DOHH2 (cell line): ENCODE results near the gene MYO1D.
A peak's percentile ranks its signal among the peaks of the same experiment; 100 is the strongest.

Experiments used
- H3F3A ChIP-seq: fragments of 200-600 bp; sonication (generic), shearing (Covaris generic); 2 replicates; pipeline ENCODE4 v1.6.0; 2016; ENCODE audit warnings: antibody characterized with exemption, mild to moderate bottlenecking; ENCODE audit not compliant: control insufficient read depth, insufficient read depth
- H3K27ac ChIP-seq: fragments of 200-600 bp; sonication (generic); 2 replicates; pipeline ENCODE4 v1.5.1; 2014; ENCODE audit warnings: low read depth, mild to moderate bottlenecking, low read length, moderate library complexity
- H3K27me3 ChIP-seq: fragments of 200-600 bp; sonication (generic); 2 replicates; pipeline ENCODE4 v1.6.1; 2014; ENCODE audit warnings: mild to moderate bottlenecking, low read length, mixed read lengths; ENCODE audit not compliant: control insufficient read depth
- H3K36me3 ChIP-seq: fragments of 200-600 bp; sonication (generic); 2 replicates; pipeline ENCODE4 v1.6.1; 2014; ENCODE audit warnings: mild to moderate bottlenecking, low read length, moderate library complexity, mixed read lengths; ENCODE audit not compliant: control insufficient read depth
- H3K4me1 ChIP-seq: fragments of 200-600 bp; sonication (generic); 2 replicates; pipeline ENCODE4 v1.6.1; 2014; ENCODE audit warnings: mild to moderate bottlenecking, low read length, mixed read lengths; ENCODE audit not compliant: control insufficient read depth
- H3K4me2 ChIP-seq: fragments of 200-600 bp; sonication (generic); 2 replicates; pipeline ENCODE4 v1.6.0; 2014; ENCODE audit warnings: mild to moderate bottlenecking, low read length, moderate library complexity
- H3K4me3 ChIP-seq: fragments of 200-600 bp; sonication (generic); 2 replicates; pipeline ENCODE4 v1.5.1; 2014; ENCODE audit warnings: mild to moderate bottlenecking, low read length, mixed read lengths
- H3K79me2 ChIP-seq: fragments of 200-600 bp; sonication (generic); 2 replicates; pipeline ENCODE4 v1.6.1; 2014; ENCODE audit warnings: mild to moderate bottlenecking, low read length, mixed read lengths; ENCODE audit not compliant: control insufficient read depth
- H3K9me2 ChIP-seq: fragments of 200-600 bp; sonication (generic); replicated peaks from 2 replicates; pipeline ENCODE4 v1.6.1; 2014; ENCODE audit warnings: mild to moderate bottlenecking, low read length, mixed read lengths; ENCODE audit not compliant: control insufficient read depth
- H3K9me3 ChIP-seq: fragments of 200-600 bp; sonication (generic); 2 replicates; pipeline ENCODE4 v1.6.1; 2014; ENCODE audit warnings: antibody characterized with exemption, low read length, mixed read lengths; ENCODE audit not compliant: control insufficient read depth, insufficient read depth
- H4K20me1 ChIP-seq: fragments of 200-600 bp; sonication (generic); 2 replicates; pipeline ENCODE4 v1.6.0; 2014; ENCODE audit warnings: low read depth, mild to moderate bottlenecking, antibody characterized with exemption, low read length, moderate library complexity; ENCODE audit not compliant: control insufficient read depth, insufficient read depth
- CTCF ChIP-seq: fragments of 200-600 bp; sonication (generic); IDR thresholded peaks from one replicate; pipeline ENCODE4 v1.5.1; 2014; ENCODE audit warnings: antibody characterized with exemption, mild to moderate bottlenecking, low read depth, low read length; ENCODE audit not compliant: poor library complexity, severe bottlenecking
- EZH2phosphoT487 ChIP-seq: fragments of 200-600 bp; sonication (generic); IDR thresholded peaks from 2 replicates; pipeline ENCODE4 v1.6.1; 2017; ENCODE audit warnings: borderline replicate concordance, mild to moderate bottlenecking, antibody characterized with exemption, low read length, moderate library complexity, mixed read lengths

MYO1D gene

DNA sequence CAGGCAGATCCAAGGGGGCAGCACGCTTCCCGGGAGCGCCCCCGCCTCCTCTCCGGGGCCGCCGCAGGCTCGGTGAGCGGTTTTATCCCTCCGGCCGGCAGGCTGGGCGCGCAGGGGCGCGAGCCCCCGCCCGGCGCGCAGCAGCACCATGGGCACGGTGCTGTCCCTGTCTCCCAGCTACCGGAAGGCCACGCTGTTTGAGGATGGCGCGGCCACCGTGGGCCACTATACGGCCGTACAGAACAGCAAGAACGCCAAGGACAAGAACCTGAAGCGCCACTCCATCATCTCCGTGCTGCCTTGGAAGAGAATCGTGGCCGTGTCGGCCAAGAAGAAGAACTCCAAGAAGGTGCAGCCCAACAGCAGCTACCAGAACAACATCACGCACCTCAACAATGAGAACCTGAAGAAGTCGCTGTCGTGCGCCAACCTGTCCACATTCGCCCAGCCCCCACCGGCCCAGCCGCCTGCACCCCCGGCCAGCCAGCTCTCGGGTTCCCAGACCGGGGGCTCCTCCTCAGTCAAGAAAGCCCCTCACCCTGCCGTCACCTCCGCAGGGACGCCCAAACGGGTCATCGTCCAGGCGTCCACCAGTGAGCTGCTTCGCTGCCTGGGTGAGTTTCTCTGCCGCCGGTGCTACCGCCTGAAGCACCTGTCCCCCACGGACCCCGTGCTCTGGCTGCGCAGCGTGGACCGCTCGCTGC lies 389.3 kb downstream of the MYO1D start:
- H3F3A ChIP-seq, result peaks cover 20% of the 10 kb centered on the region
- H3K4me2 ChIP-seq, result peak overlapping the region; percentile 59
- H3K27ac ChIP-seq, result no peak overlapping the region
- no peaks in the 10 kb centered on the region for H3K9me3 ChIP-seq
- peaks cover 22% of the 10 kb centered on the region for H3K4me1 ChIP-seq
- peak overlapping the region; percentile 60 for H3K4me3 ChIP-seq
- H3K9me2 ChIP-seq, result no peaks in the 10 kb centered on the region
- H4K20me1 ChIP-seq, result no peaks in the 10 kb centered on the region
- H3K27me3 ChIP-seq, result no peaks in the 10 kb centered on the region
- peaks cover 4% of the 10 kb centered on the region for H3K36me3 ChIP-seq
- TF ChIP-seq EZH2phosphoT487, result no peak
- TF ChIP-seq CTCF, result no peak
- no peaks in the 10 kb centered on the region for H3K79me2 ChIP-seq

GRCh38 chr17:32486701-32487472 lies 390.0 kb downstream of the MYO1D start, which contains the start of gene CDK5R1:
Gene CDK5R1 (plus strand): TSS chr17:32486993. CDS start chr17:32487621, 628 bp downstream.
- Histone ChIP-seq H3K4me2 (peak within 1 kb of the TSS; percentile 59), H3K79me2 (no peaks in the 10 kb centered on the region), H3K9me2 (no peaks in the 10 kb centered on the region), H3K4me3 (peak within 1 kb of the TSS; percentile 60), H3K4me1 (peaks cover 22% of the 10 kb centered on the region), H3K27me3 (no peaks in the 10 kb centered on the region), H3K36me3 (peaks cover 10% of the 10 kb centered on the region), H3F3A (peaks cover 28% of the 10 kb centered on the region), H3K9me3 (no peaks in the 10 kb centered on the region), H3K27ac (no peak within 1 kb of the TSS), H4K20me1 (no peaks in the 10 kb centered on the region)
- TF ChIP-seq EZH2phosphoT487, result no peak
- TF ChIP-seq CTCF, result no peak

DNA sequence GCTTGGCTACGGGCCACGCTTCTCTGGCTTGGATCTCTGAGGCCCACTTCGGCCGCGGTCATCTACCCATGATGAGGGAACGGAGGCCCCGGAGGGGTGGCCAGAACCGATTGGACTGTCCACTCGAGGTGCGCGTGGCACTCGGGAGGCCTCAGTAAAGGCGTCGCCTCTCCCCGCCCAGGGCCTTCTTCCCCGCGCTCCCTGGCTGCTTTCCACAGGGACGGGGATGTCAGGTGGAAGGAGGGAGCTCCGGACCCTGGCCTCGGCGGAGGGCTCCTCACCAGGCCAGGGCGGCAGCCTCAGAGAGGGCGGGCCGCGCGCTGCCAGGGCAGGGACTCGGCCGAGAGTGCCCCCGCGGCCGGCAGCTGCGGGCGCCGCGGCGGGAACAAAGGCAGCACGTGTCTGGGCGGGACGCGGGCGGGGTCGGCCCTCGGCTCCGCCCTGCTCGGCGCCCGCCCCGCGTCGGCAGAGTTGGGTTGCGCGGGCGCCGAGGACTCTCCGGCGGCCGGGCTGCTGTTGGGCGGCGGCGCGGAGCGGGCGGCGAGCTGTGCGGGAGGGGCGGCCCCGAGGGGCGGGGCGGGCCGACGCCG lies 390.7 kb downstream of the MYO1D start:
- H3K27me3 ChIP-seq, result no peaks in the 10 kb centered on the region

More for the DNA sequence above, 390.7 kb downstream of the MYO1D start:
- H3K4me1 ChIP-seq, result peaks cover 25% of the 10 kb centered on the region
- H3K4me3 ChIP-seq, result peak overlapping the region; percentile 43
- H3K79me2 ChIP-seq, result no peaks in the 10 kb centered on the region
- TF ChIP-seq EZH2phosphoT487 (no peak), CTCF (no peak)
- H4K20me1 ChIP-seq, result no peaks in the 10 kb centered on the region
- peaks cover 16% of the 10 kb centered on the region for H3K36me3 ChIP-seq
- H3K27ac ChIP-seq, result no peak overlapping the region
- H3K9me2 ChIP-seq, result no peaks in the 10 kb centered on the region
- peak overlapping the region; percentile 56 for H3K4me2 ChIP-seq
- no peaks in the 10 kb centered on the region for H3K9me3 ChIP-seq
- H3F3A ChIP-seq, result peaks cover 28% of the 10 kb centered on the region
